HepG2 (cell line): Measurements from ENCODE around the gene CDIP1. TPM values are rescaled to one million over a fixed set of nuclear protein-coding genes. Genes with fewer than 3 reads are reported as not detected.
"Not testable (repeated sequence)": the region's sequence is repeated elsewhere in the genome, so short reads cannot be mapped to it uniquely, and the experiment has no call there.

Source experiments
- ATAC-seq: fragments of 200-7000 bp; cut with Tn5 transposase; 3 replicates; pipeline ENCODE4 v1.9.1; 2020; ENCODE audit warnings: mild to moderate bottlenecking, moderate library complexity
- BruUV-seq: library from RNA; stranded (reverse); fragments of 400-500 nt; replicated peaks from 2 replicates; lab custom pipeline; 2021; lab: Mats Ljungman, UMichigan
- CTCF ChIA-PET: fragments of 300-600 bp; formaldehyde crosslinking; extraction: SDS; loops from one replicate; lab custom pipeline; 2021; ENCODE audit warnings: low total read pairs, inconsistent platforms, low intra/inter-chr PET ratio; lab: Yijun Ruan, JAX
- POLR2A ChIA-PET: fragments of 350-600 bp; sonication (Branson Sonifier 250); formaldehyde crosslinking; loops from one replicate; lab custom pipeline; 2020; ENCODE audit warnings: antibody characterized with exemption, inconsistent platforms; lab: Yijun Ruan, JAX
- DNase-seq: peaks from one replicate; pipeline ENCODE4 v3.0.0-alpha.2; 2015; ENCODE audit warnings: low spot score
- FAIRE-seq: peaks from 3 replicates; lab custom pipeline; 2011; peaks lifted over from hg19 to GRCh38; lab: Jason Lieb, UNC
- H2AFZ ChIP-seq: one replicate; pipeline ENCODE4 v1.6.1; 2011; ENCODE audit warnings: low read length, inconsistent platforms
- H3K27ac ChIP-seq: fragments of 300-600 bp; 3 replicates; pipeline ENCODE4 v1.8.0; 2011; ENCODE audit warnings: mixed run types, mild to moderate bottlenecking, mixed read lengths, low read length, inconsistent platforms; ENCODE audit not compliant: insufficient read depth; ENCODE audit errors: extremely low read length
- H3K27me3 ChIP-seq, 2 experiments: fragments of 200-600 bp in 1 of 2; 2 replicates in 1 of 2; 3 replicates in 1 of 2; pipeline versions ENCODE4 v1.6.0 to v1.8.0; 2011; ENCODE audit warnings: low read length in 2 of 2, mild to moderate bottlenecking in 2 of 2, moderate library complexity in 2 of 2, inconsistent platforms in 1 of 2; ENCODE audit not compliant: insufficient read depth in 2 of 2, control insufficient read depth in 1 of 2
- H3K36me3 ChIP-seq, 2 experiments: fragments of 200-600 bp in 1 of 2; replicated peaks in 1 of 2; 2 replicates in 1 of 2; 3 replicates in 1 of 2; pipeline versions ENCODE4 v1.5.1 to v1.8.0; 2011; ENCODE audit warnings: low read length in 2 of 2, inconsistent platforms in 1 of 2; ENCODE audit not compliant: insufficient read depth in 2 of 2, control insufficient read depth in 1 of 2
- H3K4me1 ChIP-seq: 2 replicates; pipeline ENCODE4 v1.5.1; 2012; ENCODE audit warnings: low read length, inconsistent platforms; ENCODE audit not compliant: insufficient read depth
- H3K4me2 ChIP-seq: 2 replicates; pipeline ENCODE4 v1.6.0; 2011; ENCODE audit warnings: low read depth, low read length, inconsistent platforms
- H3K4me3 ChIP-seq, 3 experiments: fragments of 200-600 bp in 1 of 3; sonication (generic), shearing (Covaris generic) in 1 of 3; replicated peaks in 1 of 3; 2 replicates each; pipeline ENCODE4 v1.5.1; 2011 to 2016; ENCODE audit warnings: low read length in 3 of 3, inconsistent platforms in 2 of 3, low read depth in 2 of 3, mild to moderate bottlenecking in 2 of 3, control low read depth in 1 of 3, mixed read lengths in 1 of 3; ENCODE audit not compliant: insufficient read depth in 1 of 3
- H3K79me2 ChIP-seq: one replicate; pipeline ENCODE4 v1.6.1; 2011; ENCODE audit warnings: low read length, inconsistent platforms; ENCODE audit not compliant: insufficient read depth
- H3K9ac ChIP-seq: 2 replicates; pipeline ENCODE4 v1.6.0; 2011; ENCODE audit warnings: mild to moderate bottlenecking, low read depth, low read length, inconsistent platforms; ENCODE audit not compliant: insufficient read depth
- H3K9me3 ChIP-seq: 2 replicates; pipeline ENCODE4 v1.5.1; 2012; ENCODE audit warnings: mild to moderate bottlenecking, low read length
- H4K20me1 ChIP-seq: 2 replicates; pipeline ENCODE4 v1.6.0; 2011; ENCODE audit warnings: inconsistent platforms, mild to moderate bottlenecking, low read length, moderate library complexity; ENCODE audit not compliant: insufficient read depth
- CHD4 ChIP-seq: fragments of 200-600 bp; sonication (generic); IDR thresholded peaks from 2 replicates; pipeline ENCODE4 v1.7.0; 2017; ENCODE audit warnings: mild to moderate bottlenecking, low read length, borderline replicate concordance
- CREB1 ChIP-seq, 2 experiments: fragments of 450-650 bp in 1 of 2; IDR thresholded peaks; 2 replicates each; pipeline ENCODE4 v1.6.1; 2016 to 2017; ENCODE audit warnings: control low read depth in 1 of 2, mild to moderate bottlenecking in 1 of 2, missing compliant biosample characterization in 1 of 2, missing genetic modification characterization in 1 of 2
- THAP11 ChIP-seq: IDR thresholded peaks from 2 replicates; pipeline ENCODE4 v1.6.1; 2016; ENCODE audit warnings: missing biosample characterization, missing genetic modification reagents
- WGBS: methylation state at CpG from one replicate; pipeline ENCODE4 v1.1.6; 2017; ENCODE audit warnings: low lambda C conversion rate; 5-methylcytosine and 5-hydroxymethylcytosine counted together
- in situ Hi-C: cut with HindIII; loops from 2 replicates; pipeline ENCODE4 v1.10.0; 2017; ENCODE audit warnings: low pct_unique_long_range_greater_than_20kb; ENCODE audit not compliant: extremely low pct_ligation_motif_present
- intact Hi-C: fragments of 100-400 bp; cut with micrococcal nuclease; formaldehyde crosslinking; loops from one replicate; pipeline ENCODE4 v1.10.0; 2022; ENCODE audit not compliant: unreplicated experiment
- polyA plus RNA-seq, 8 experiments: library from polyadenylated mRNA; depleted of rRNA in 3 of 8; stranded (reverse) in 7 of 8; unstranded in 1 of 8; fragments of >200 nt; fragmentation: Illumina TruSeq in 4 of 8; extraction: Trizol in 4 of 8; gene quantifications; 2 replicates each; pipeline versions ENCODE4 v1.2.1 to v1.2.3, GENCODE V29; 2011 to 2016; ENCODE audit warnings: low read depth in 4 of 8, missing spikeins in 1 of 8, mixed read lengths in 1 of 8; ENCODE audit not compliant: insufficient read depth in 1 of 8
- total RNA-seq, 5 experiments: library from RNA; depleted of rRNA; stranded (reverse); fragments of >200 nt; fragmentation: Illumina TruSeq; extraction: Trizol; gene quantifications; 2 replicates each; pipeline ENCODE4 v1.2.3, GENCODE V29; 2016; ENCODE audit warnings: low read depth in 1 of 5
- TF ChIP-seq, protein P1 (sequence below): sonication (generic); formaldehyde crosslinking; IDR thresholded peaks from 2 replicates; pipeline ENCODE4 v1.5.0; 2020; ENCODE audit warnings: mild to moderate bottlenecking, missing genetic modification reagents, moderate library complexity
- TF ChIP-seq, protein P2 (sequence below): sonication (generic); formaldehyde crosslinking; IDR thresholded peaks from 2 replicates; pipeline ENCODE4 v1.5.0; 2020; ENCODE audit warnings: missing genetic modification reagents

Gene CDIP1
- total and polyA plus RNA-seq, 2 of the 13 experiments (the other 11 are each of a cell fraction or from before 2014, with no cell fraction given) = 31.2 to 56.7 TPM

DNA sequence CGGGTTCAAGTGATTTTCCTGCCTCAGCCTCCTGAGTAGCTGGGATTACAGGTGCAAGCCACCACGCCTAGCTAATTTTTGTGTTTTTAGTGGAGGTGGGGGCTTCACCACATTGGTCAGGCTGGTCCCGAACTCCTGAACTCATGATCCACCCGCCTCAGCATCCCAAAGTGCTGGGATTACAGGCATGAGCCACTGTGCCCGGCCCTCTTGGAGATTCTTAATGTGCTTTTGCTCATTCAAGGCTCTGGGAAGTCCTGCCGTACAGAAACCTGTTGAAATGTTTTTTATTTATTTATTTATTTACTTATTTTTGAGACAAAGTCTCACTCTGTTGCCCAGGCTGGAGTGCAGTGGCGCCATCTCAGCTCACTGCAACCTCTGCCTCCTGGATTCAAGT is 35.4 kb upstream of the CDIP1 start:
- H3K4me2 ChIP-seq, H4K20me1 ChIP-seq, BruUV-seq, H2AFZ ChIP-seq, H3K9ac ChIP-seq, DNase-seq, intact Hi-C loops, H3K79me2 ChIP-seq, H3K4me3 ChIP-seq, ATAC-seq, POLR2A ChIA-PET, H3K9me3 ChIP-seq, H3K27me3 ChIP-seq, H3K36me3 ChIP-seq, CTCF ChIA-PET, H3K27ac ChIP-seq, FAIRE-seq, in situ Hi-C loops: not testable (repeated sequence)
- H3K4me1 ChIP-seq = peaks cover 17% of the 10 kb centered on the region
- 43% methylated on average over 7 of the region's 7 CpGs for WGBS

DNA sequence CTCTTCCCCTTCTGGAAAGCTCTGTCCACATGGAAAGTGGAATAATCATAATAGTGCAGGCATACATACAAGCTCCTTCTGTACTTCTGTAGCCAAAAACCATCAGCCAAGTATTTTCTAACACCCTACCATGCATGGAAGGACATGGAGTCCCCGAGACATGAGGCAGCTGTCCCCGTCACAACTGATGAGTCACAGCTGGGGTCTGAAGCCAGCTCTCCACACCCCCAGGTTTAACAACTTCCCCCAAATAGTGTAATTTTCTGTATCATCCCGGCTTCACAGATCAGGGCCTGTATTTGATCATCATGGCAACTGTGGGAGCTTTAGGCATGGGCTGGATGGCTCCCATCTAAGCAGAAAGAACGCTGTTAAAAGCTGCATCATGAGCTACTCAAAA is 34.1 kb upstream of the CDIP1 start:
- FAIRE-seq (no peak), ATAC-seq (no peak), DNase-seq (no peak)
- in situ Hi-C loops (no loop called here), intact Hi-C loops (no loop called here)
- H3K4me1 ChIP-seq = peaks cover 17% of the 10 kb centered on the region
- ChIA-PET CTCF (no interaction called here), POLR2A (no interaction called here)
- no peak overlapping the region for H2AFZ ChIP-seq
- H3K4me2 ChIP-seq = no peak overlapping the region
- no peak overlapping the region for H3K27ac ChIP-seq
- no peaks in the 10 kb centered on the region for H4K20me1 ChIP-seq
- H3K27me3 ChIP-seq = peaks cover 0 to 4% of the 10 kb centered on the region in 2 experiments; a peak in 1 of 5 replicates
- no peak overlapping the region for H3K9ac ChIP-seq
- no peak overlapping the region for H3K4me3 ChIP-seq
- H3K9me3 ChIP-seq = no peaks in the 10 kb centered on the region
- WGBS = 27% methylated on average over 4 of the region's 4 CpGs
- no peaks in the 10 kb centered on the region for H3K79me2 ChIP-seq
- TF ChIP-seq CHD4 (no peak), THAP11 (no peak), CREB1 (IDR thresholded peaks at IDR 0.05) (0 out of 2 replicates have a peak, but pooled peaks have one; percentile 7), CREB1 (CRISPR knock-in tag; IDR thresholded peaks at IDR 0.05) (no peak)
- TF ChIP-seq, protein P1, sequence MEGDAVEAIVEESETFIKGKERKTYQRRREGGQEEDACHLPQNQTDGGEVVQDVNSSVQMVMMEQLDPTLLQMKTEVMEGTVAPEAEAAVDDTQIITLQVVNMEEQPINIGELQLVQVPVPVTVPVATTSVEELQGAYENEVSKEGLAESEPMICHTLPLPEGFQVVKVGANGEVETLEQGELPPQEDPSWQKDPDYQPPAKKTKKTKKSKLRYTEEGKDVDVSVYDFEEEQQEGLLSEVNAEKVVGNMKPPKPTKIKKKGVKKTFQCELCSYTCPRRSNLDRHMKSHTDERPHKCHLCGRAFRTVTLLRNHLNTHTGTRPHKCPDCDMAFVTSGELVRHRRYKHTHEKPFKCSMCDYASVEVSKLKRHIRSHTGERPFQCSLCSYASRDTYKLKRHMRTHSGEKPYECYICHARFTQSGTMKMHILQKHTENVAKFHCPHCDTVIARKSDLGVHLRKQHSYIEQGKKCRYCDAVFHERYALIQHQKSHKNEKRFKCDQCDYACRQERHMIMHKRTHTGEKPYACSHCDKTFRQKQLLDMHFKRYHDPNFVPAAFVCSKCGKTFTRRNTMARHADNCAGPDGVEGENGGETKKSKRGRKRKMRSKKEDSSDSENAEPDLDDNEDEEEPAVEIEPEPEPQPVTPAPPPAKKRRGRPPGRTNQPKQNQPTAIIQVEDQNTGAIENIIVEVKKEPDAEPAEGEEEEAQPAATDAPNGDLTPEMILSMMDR = no peak
- TF ChIP-seq, protein P2, sequence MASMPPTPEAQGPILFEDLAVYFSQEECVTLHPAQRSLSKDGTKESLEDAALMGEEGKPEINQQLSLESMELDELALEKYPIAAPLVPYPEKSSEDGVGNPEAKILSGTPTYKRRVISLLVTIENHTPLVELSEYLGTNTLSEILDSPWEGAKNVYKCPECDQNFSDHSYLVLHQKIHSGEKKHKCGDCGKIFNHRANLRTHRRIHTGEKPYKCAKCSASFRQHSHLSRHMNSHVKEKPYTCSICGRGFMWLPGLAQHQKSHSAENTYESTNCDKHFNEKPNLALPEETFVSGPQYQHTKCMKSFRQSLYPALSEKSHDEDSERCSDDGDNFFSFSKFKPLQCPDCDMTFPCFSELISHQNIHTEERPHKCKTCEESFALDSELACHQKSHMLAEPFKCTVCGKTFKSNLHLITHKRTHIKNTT (CRISPR knock-in tag) = no peak
- BruUV-seq = no TSS peak
- H3K36me3 ChIP-seq = no peaks in the 10 kb centered on the region
